Gastroesophageal sphincter (tissue), 3 donors: ENCODE results near the gene KCNB1.

Experiments
- POLR2A ChIP-seq, 2 donors: fragments of 450-650 bp; IDR thresholded peaks; one replicate each; pipeline ENCODE4 v1.6.1; 2017; ENCODE audit warnings: antibody characterized with exemption in 2 of 2, mild to moderate bottlenecking in 2 of 2, moderate library complexity in 1 of 2
- POLR2AphosphoS5 ChIP-seq: sonication (generic); formaldehyde crosslinking; IDR thresholded peaks from one replicate; pipeline ENCODE4 v1.6.1; 2017; ENCODE audit warnings: antibody characterized with exemption
- TF ChIP-seq, protein P1 (sequence below), 4 experiments: fragments of 200-600 bp in 2 of 4; fragments of 450-650 bp in 2 of 4; sonication (generic) in 1 of 4; IDR thresholded peaks; one replicate each; pipeline ENCODE4 v1.5.1; 2017 to 2019; ENCODE audit warnings: antibody characterized with exemption in 4 of 4, mild to moderate bottlenecking in 2 of 4, moderate library complexity in 2 of 4

GRCh38 chr20:49412254-49412653, 70.2 kb downstream of the KCNB1 start:
- TF ChIP-seq, protein P1, sequence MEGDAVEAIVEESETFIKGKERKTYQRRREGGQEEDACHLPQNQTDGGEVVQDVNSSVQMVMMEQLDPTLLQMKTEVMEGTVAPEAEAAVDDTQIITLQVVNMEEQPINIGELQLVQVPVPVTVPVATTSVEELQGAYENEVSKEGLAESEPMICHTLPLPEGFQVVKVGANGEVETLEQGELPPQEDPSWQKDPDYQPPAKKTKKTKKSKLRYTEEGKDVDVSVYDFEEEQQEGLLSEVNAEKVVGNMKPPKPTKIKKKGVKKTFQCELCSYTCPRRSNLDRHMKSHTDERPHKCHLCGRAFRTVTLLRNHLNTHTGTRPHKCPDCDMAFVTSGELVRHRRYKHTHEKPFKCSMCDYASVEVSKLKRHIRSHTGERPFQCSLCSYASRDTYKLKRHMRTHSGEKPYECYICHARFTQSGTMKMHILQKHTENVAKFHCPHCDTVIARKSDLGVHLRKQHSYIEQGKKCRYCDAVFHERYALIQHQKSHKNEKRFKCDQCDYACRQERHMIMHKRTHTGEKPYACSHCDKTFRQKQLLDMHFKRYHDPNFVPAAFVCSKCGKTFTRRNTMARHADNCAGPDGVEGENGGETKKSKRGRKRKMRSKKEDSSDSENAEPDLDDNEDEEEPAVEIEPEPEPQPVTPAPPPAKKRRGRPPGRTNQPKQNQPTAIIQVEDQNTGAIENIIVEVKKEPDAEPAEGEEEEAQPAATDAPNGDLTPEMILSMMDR (IDR thresholded peaks at IDR 0.05): no peak
- TF ChIP-seq POLR2AphosphoS5 (no peak), POLR2A (IDR thresholded peaks at IDR 0.05) (no peak)
